Activated naive CD8-positive, alpha-beta T cell treated with anti-CD3 and anti-CD28 coated beads for 36 hours (primary cell): ENCODE results near the gene ST6GALNAC4. TPM values are rescaled to one million over a fixed set of nuclear protein-coding genes. Genes with fewer than 3 reads are reported as not detected.

ENCODE experiments used
- DNase-seq: peaks from one replicate; pipeline ENCODE4 v3.0.0; 2021
- H3K27ac Mint-ChIP-seq: one replicate; pipeline ENCODE4 v1.8.0; 2022; ENCODE audit warnings: mild to moderate bottlenecking, moderate library complexity, mixed read lengths
- H3K27me3 Mint-ChIP-seq: one replicate; pipeline ENCODE4 v1.8.0; 2022; ENCODE audit warnings: mild to moderate bottlenecking, mixed read lengths
- H3K36me3 Mint-ChIP-seq: one replicate; pipeline ENCODE4 v1.8.0; 2021; ENCODE audit warnings: mild to moderate bottlenecking, mixed read lengths
- H3K4me1 Mint-ChIP-seq: one replicate; pipeline ENCODE4 v1.8.0; 2021; ENCODE audit warnings: mixed read lengths
- H3K4me3 Mint-ChIP-seq: one replicate; pipeline ENCODE4 v1.8.0; 2022; ENCODE audit warnings: mild to moderate bottlenecking, moderate library complexity, mixed read lengths
- H3K9me3 Mint-ChIP-seq: one replicate; pipeline ENCODE4 v1.8.0; 2022; ENCODE audit warnings: mixed read lengths
- total RNA-seq, 2 experiments: library from RNA; stranded (reverse); gene quantifications; one replicate each; pipeline ENCODE4 v1.2.3, GENCODE V29; 2021

Gene ST6GALNAC4
- total RNA-seq, 2 experiments from 2014 or later, result 45.3 to 51.2 TPM

- H3K27me3 Mint-ChIP-seq, result peaks cover 4% of the 10 kb centered on the region
- peak overlapping the region; percentile 65 for H3K27ac Mint-ChIP-seq
- no peak overlapping the region for H3K4me3 Mint-ChIP-seq
- H3K36me3 Mint-ChIP-seq, result peaks cover 18% of the 10 kb centered on the region
- no peak for DNase-seq
- H3K4me1 Mint-ChIP-seq, result peaks cover 31% of the 10 kb centered on the region
- H3K9me3 Mint-ChIP-seq, result no peaks in the 10 kb centered on the region
These were observed 24.5 kb upstream of the ST6GALNAC4 start for GRCh38 chr9:127941062-127941960.

GRCh38 chr9:127940593-127940992, 23.8 kb upstream of the ST6GALNAC4 start:
- Mint-ChIP-seq H3K9me3 (no peaks in the 10 kb centered on the region), H3K4me1 (peaks cover 36% of the 10 kb centered on the region), H3K4me3 (no peak overlapping the region), H3K27me3 (peaks cover 4% of the 10 kb centered on the region), H3K27ac (peak overlapping the region; percentile 65), H3K36me3 (peaks cover 26% of the 10 kb centered on the region)
- no peak for DNase-seq

DNA sequence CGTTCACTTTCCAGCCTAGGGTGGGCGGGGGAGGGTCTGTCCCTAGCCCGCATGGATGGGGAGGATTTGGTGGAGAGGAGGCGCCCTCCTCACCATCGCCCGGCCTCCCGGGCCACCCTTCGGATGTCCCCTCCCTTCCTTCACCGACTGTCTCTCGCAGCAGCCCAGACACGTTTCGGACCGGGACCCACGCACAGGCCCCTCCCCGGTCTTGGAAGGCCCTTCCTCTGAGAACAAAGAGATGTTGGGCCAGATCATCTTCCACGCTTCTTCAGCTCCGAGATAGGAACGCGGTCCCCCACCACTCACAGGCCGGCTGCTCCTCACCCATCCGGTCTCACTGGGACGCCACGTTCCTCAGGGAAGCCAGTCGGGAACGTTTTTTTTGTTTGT, 21.5 kb upstream of the ST6GALNAC4 start:
- peaks cover 4% of the 10 kb centered on the region for H3K27me3 Mint-ChIP-seq
- no peak for DNase-seq
- H3K36me3 Mint-ChIP-seq, result peaks cover 24% of the 10 kb centered on the region
- H3K4me3 Mint-ChIP-seq, result peak overlapping the region; percentile 40
- peaks cover 28% of the 10 kb centered on the region for H3K4me1 Mint-ChIP-seq
- no peaks in the 10 kb centered on the region for H3K9me3 Mint-ChIP-seq
- H3K27ac Mint-ChIP-seq, result peak overlapping the region; percentile 80

- peaks cover 25% of the 10 kb centered on the region for H3K36me3 Mint-ChIP-seq
- H3K4me1 Mint-ChIP-seq, result peaks cover 23% of the 10 kb centered on the region
- H3K27me3 Mint-ChIP-seq, result peaks cover 4% of the 10 kb centered on the region
- peak within 1 kb of the TSS; percentile 95 for H3K4me3 Mint-ChIP-seq
- peak within 1 kb of the TSS; percentile 94 for H3K27ac Mint-ChIP-seq
- H3K9me3 Mint-ChIP-seq, result no peaks in the 10 kb centered on the region
- DNase-seq, result peak; percentile 93
These were observed 20.8 kb upstream of the ST6GALNAC4 start, which contains the start of gene DPM2 for GRCh38 chr9:127937388-127938297. Gene DPM2 (minus strand): TSS chr9:127937854. CDS start chr9:127937820, 34 bp downstream.

DNA sequence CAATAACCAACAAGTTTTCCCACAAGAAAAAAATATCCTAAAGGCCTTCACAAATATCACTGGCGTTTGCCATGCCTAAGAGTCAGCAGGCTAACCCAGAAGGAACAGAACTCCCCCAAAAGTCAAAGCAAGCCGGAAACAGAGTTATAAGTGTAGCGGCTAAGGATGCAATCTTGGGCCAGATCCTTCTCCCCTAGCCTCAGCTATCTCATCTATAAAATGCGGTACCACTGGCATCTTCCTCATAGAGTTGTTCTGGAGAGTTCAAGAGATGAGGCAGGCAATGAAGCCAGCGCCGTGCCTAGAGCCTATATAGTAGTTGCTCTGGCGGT, 20.2 kb upstream of the ST6GALNAC4 start:
- H3K27ac Mint-ChIP-seq, result peak overlapping the region; percentile 94

DNA sequence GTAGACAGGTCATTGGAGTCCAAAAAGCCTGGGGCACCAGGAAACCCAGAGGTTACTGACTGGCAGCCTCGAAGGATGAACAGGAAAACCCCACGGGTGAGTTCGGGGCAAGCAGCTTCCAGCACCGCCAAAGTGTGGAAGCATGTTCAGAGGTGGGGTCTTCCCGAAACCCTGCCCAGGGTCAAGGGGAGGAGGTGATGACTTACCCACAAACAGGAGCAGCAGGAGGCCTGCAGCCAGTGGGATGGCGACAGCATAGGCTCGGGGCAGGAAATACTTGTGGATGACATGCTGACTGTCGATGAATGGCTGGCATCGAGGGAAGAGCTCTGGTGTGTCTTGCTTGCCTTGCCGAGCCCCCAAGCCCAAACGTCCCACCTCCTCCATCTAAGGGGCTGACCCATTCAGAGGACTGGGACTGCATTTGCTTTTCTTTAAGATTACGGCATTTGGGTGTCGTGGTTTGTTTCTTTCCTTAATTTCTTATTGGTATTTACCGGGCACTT, 19.6 kb upstream of the ST6GALNAC4 start:
- Mint-ChIP-seq H3K9me3 (no peaks in the 10 kb centered on the region), H3K27me3 (peaks cover 4% of the 10 kb centered on the region), H3K27ac (peak overlapping the region; percentile 94), H3K4me3 (peak overlapping the region; percentile 95), H3K36me3 (peaks cover 22% of the 10 kb centered on the region), H3K4me1 (peaks cover 25% of the 10 kb centered on the region)
- DNase-seq, result no peak

More for the DNA sequence above, 20.2 kb upstream of the ST6GALNAC4 start:
- H3K4me3 Mint-ChIP-seq, result peak overlapping the region; percentile 95
- no peaks in the 10 kb centered on the region for H3K9me3 Mint-ChIP-seq
- peaks cover 22% of the 10 kb centered on the region for H3K36me3 Mint-ChIP-seq
- peaks cover 23% of the 10 kb centered on the region for H3K4me1 Mint-ChIP-seq
- no peak for DNase-seq
- H3K27me3 Mint-ChIP-seq, result peaks cover 4% of the 10 kb centered on the region

DNA sequence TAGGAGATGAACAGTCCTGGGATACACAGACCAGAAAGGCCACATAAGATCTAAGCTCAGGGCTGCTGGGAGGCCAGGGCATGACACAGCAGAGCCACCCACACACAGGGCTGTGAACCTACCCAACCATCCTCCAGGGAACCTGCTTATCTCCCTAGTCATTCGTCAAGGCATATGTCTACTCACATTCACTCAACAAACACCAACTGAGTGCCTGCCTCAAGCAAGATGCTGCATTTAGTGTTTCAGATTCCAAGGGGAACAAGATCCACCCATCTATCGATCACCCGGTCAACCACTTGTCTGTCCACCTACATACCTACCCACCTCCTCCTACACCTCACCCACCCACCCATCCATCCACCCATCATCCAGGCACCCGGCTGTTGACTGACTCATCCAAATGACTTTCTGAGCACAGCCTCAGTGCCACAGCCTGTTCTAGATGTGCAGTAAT, 19.0 kb upstream of the ST6GALNAC4 start:
- peak overlapping the region; percentile 44 for H3K27ac Mint-ChIP-seq
- peaks cover 30% of the 10 kb centered on the region for H3K4me1 Mint-ChIP-seq
- H3K27me3 Mint-ChIP-seq, result peaks cover 4% of the 10 kb centered on the region
- peaks cover 22% of the 10 kb centered on the region for H3K36me3 Mint-ChIP-seq
- no peak for DNase-seq
- peak overlapping the region; percentile 95 for H3K4me3 Mint-ChIP-seq
- H3K9me3 Mint-ChIP-seq, result no peaks in the 10 kb centered on the region

- DNase-seq, result no peak
- Mint-ChIP-seq H3K4me3 (no peak overlapping the region), H3K4me1 (peaks cover 32% of the 10 kb centered on the region), H3K36me3 (peaks cover 22% of the 10 kb centered on the region), H3K27me3 (peaks cover 4% of the 10 kb centered on the region), H3K9me3 (no peaks in the 10 kb centered on the region), H3K27ac (no peak overlapping the region)
These were observed 18.1 kb upstream of the ST6GALNAC4 start for GRCh38 chr9:127934986-127935385.

- no peaks in the 10 kb centered on the region for H3K9me3 Mint-ChIP-seq
- no peak overlapping the region for H3K4me3 Mint-ChIP-seq
- peaks cover 34% of the 10 kb centered on the region for H3K4me1 Mint-ChIP-seq
- peaks cover 4% of the 10 kb centered on the region for H3K27me3 Mint-ChIP-seq
- DNase-seq, result no peak
- peaks cover 22% of the 10 kb centered on the region for H3K36me3 Mint-ChIP-seq
- H3K27ac Mint-ChIP-seq, result no peak overlapping the region
These were observed 17.4 kb upstream of the ST6GALNAC4 start for GRCh38 chr9:127934248-127934647.

DNA sequence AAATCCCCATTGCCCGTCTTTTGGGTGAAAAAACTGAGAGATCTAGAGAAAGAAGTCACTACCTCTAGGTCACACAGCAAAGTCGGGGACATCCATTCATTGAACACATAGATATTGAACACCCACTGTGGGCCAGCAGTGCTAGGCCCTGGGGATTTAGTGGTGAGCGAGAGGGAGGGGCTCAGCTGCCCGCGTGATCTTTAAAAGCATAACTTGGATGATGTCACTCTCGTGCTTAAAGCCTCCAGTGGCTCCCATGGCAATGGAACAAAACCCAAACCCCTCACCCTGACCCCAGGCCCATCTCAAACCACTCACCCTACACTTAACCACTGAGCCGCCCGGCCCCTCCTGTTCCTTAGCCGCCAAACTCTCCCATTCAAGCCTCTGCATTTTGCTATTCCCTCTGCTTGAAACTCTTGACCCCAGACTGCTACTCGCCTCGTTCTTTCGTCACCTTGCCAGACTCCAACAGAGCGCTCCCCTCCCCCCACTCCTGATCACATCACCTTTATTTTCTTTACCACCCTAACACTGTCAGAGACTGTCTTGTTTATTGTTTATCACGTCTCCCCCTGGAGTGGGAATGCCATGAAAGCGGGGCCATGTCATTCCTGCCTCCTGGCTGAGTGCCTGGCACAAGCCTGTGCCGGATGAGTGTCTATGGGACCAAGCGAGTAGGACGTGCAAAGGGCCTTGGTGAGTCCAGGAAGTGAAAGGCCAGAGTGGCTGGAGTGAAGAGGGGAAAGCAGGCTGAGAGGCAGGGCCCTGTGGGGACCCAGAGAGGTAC, 14.4 kb upstream of the ST6GALNAC4 start:
- DNase-seq, result no peak
- no peaks in the 10 kb centered on the region for H3K27me3 Mint-ChIP-seq
- H3K36me3 Mint-ChIP-seq, result peaks cover 15% of the 10 kb centered on the region
- H3K4me3 Mint-ChIP-seq, result peak overlapping the region; percentile 24
- peak overlapping the region; percentile 30 for H3K27ac Mint-ChIP-seq
- no peaks in the 10 kb centered on the region for H3K9me3 Mint-ChIP-seq
- H3K4me1 Mint-ChIP-seq, result peaks cover 25% of the 10 kb centered on the region

GRCh38 chr9:127930231-127931091, 13.6 kb upstream of the ST6GALNAC4 start, which contains the start of gene PIP5KL1:
Gene PIP5KL1 (minus strand): TSS chr9:127930777. CDS start chr9:127930752, 25 bp downstream.
- H3K36me3 Mint-ChIP-seq, result peaks cover 7% of the 10 kb centered on the region
- H3K27me3 Mint-ChIP-seq, result peaks cover 5% of the 10 kb centered on the region
- H3K4me1 Mint-ChIP-seq, result peaks cover 19% of the 10 kb centered on the region
- no peaks in the 10 kb centered on the region for H3K9me3 Mint-ChIP-seq
- peak within 1 kb of the TSS; percentile 42 for H3K4me3 Mint-ChIP-seq
- peak; percentile 78 for DNase-seq
- H3K27ac Mint-ChIP-seq, result peak within 1 kb of the TSS; percentile 30

GRCh38 chr9:127929625-127929979, 12.8 kb upstream of the ST6GALNAC4 start:
- peaks cover 5% of the 10 kb centered on the region for H3K27me3 Mint-ChIP-seq
- no peak overlapping the region for H3K27ac Mint-ChIP-seq
- DNase-seq, result no peak
- peaks cover 16% of the 10 kb centered on the region for H3K4me1 Mint-ChIP-seq
- no peak overlapping the region for H3K4me3 Mint-ChIP-seq
- H3K36me3 Mint-ChIP-seq, result peaks cover 5% of the 10 kb centered on the region
- no peaks in the 10 kb centered on the region for H3K9me3 Mint-ChIP-seq
